ENCODE measurements around the gene CUBN. TPM values are rescaled to one million over a fixed set of nuclear protein-coding genes. Genes with fewer than 3 reads are reported as not detected.

The CUBN gene
- total and polyA plus RNA-seq, 9 of the 15 experiments (the other 6 are each of a cell fraction or from before 2014, with no cell fraction given) = 0.04 to 0.33 (median 0.09) TPM

GRCh38 chr10:16776896-16777295, 352.7 kb downstream of the CUBN start:
- Histone ChIP-seq H4K20me1 (replicated peaks; ENCODE audit: control insufficient read depth, insufficient read depth, low read length) (no peaks in the 10 kb centered on the region), H3K4me2 (ENCODE audit: insufficient read depth, low read length) (no peak overlapping the region), H3K9ac (ENCODE audit: insufficient read depth in 1 of 2, low read depth in 2 of 2, low read length in 2 of 2) (no peak overlapping the region), H3K9me3 (replicated peaks; ENCODE audit: control insufficient read depth, insufficient read depth, low read depth, low read length) (no peaks in the 10 kb centered on the region), H2AFZ (ENCODE audit: low read depth, low read length) (no peak overlapping the region), H3K36me3 (ENCODE audit: control insufficient read depth, insufficient read depth, low read length) (no peaks in the 10 kb centered on the region), H3K27me3 (ENCODE audit: control insufficient read depth in 2 of 2, insufficient read depth in 2 of 2, low read length in 2 of 2) (no peaks in the 10 kb centered on the region), H3K4me3 (no peak overlapping the region), H3K4me1 (replicated peaks in 1 of 2; ENCODE audit: control insufficient read depth in 2 of 2, insufficient read depth in 2 of 2, low read length in 2 of 2) (no peaks in the 10 kb centered on the region), H3K9me1 (ENCODE audit: control insufficient read depth, insufficient read depth, low read length) (no peaks in the 10 kb centered on the region), H3K27ac (ENCODE audit: extremely low read depth, low read depth, low read length) (no peak overlapping the region), H3K79me2 (ENCODE audit: control insufficient read depth, insufficient read depth, low read length) (no peaks in the 10 kb centered on the region)
- intact Hi-C loops (cut with micrococcal nuclease) (loop anchor here (1.0 to 10.0 kb wide), 4 partner anchors 230 to 874 kb away; no protein-coding TSS in a partner anchor), in situ Hi-C loops (cut with MboI) (loop anchor here (25.0 kb wide), 1 partner anchor 1340 kb away; no protein-coding TSS in a partner anchor)
- POLR2A ChIA-PET = no interaction called here
- WGBS (ENCODE audit: insufficient coverage, low coverage, missing lambda C conversion rate) = 27% methylated on average over 3 of the region's 3 CpGs
- ATAC-seq (no peak), DNase-seq (ENCODE audit: extremely low read depth in 1 of 4, low spot score in 3 of 4) (no peak), FAIRE-seq (no peak)
- no TSS peak for BruUV-seq (replicated peaks)
- no peak for TF ChIP-seq ATF1 (CRISPR knock-in tag; IDR thresholded peaks at IDR 0.05)
- no peak for TF ChIP-seq ATF1 (tag; IDR thresholded peaks at IDR 0.05)
- no peak for TF ChIP-seq RBM15 (IDR thresholded peaks at IDR 0.05; ENCODE audit: insufficient read depth, low read length)
- no peak for TF ChIP-seq POLR2A (conservative IDR thresholded peaks at IDR 0.05)
- CTCF ChIA-PET (ENCODE audit: low intra/inter-chr PET ratio) = interaction anchor here (2.0 kb wide), 1 partner anchor 898 kb away, joined by 8 read pairs; no protein-coding TSS in a partner anchor

Small RNA genes lying within 50 kb of the gene (small RNA-seq; reads per million reads assigned to genes)
- gene AC067747.1 = not detected

Other genes starting within 250 kb of the CUBN start
- 5.6 and 6.9 TPM in 2 replicates for gene TRDMT1, start 71.9 kb upstream of the CUBN start, total RNA-seq (2014; rRNA removed)
- 10.5 and 10.7 TPM in 2 replicates for gene TRDMT1, start 71.9 kb upstream of the CUBN start, total RNA-seq (2014; rRNA removed; fragmentation: Illumina TruSeq; extraction: Trizol)
- 5.6 and 7.0 TPM in 2 replicates for gene TRDMT1, start 71.9 kb upstream of the CUBN start, total RNA-seq (2015; rRNA removed; fragmentation: Illumina TruSeq; extraction: Trizol)
- gene TRDMT1, start 71.9 kb upstream of the CUBN start, total RNA-seq (2021) = 9.1 and 10.2 TPM in 2 replicates
- 6.9 and 12.6 TPM in 2 replicates for gene TRDMT1, start 71.9 kb upstream of the CUBN start, polyA plus RNA-seq (2011; rRNA removed)
- 6.5 and 9.6 TPM in 2 replicates for gene TRDMT1, start 71.9 kb upstream of the CUBN start, polyA plus RNA-seq (2014; fragmentation: Illumina TruSeq; extraction: Trizol)
- gene TRDMT1, start 71.9 kb upstream of the CUBN start, polyA plus RNA-seq (2014; fragmentation: Nextera tagmentation; extraction: Ambion mirVana) = 1 to 10 TPM; 8.7 to 9.3 TPM
- 5.4 and 6.2 TPM in 2 replicates for gene TRDMT1, start 71.9 kb upstream of the CUBN start, polyA plus RNA-seq (2014; rRNA removed)
- 604 and 655 TPM in 2 replicates for gene VIM, start 98.4 kb upstream of the CUBN start, total RNA-seq (2014; rRNA removed)
- gene VIM, start 98.4 kb upstream of the CUBN start, total RNA-seq (2014; rRNA removed; fragmentation: Illumina TruSeq; extraction: Trizol) = 264 and 301 TPM in 2 replicates
- gene VIM, start 98.4 kb upstream of the CUBN start, total RNA-seq (2015; rRNA removed; fragmentation: Illumina TruSeq; extraction: Trizol) = 441 and 490 TPM in 2 replicates
- 571 and 621 TPM in 2 replicates for gene VIM, start 98.4 kb upstream of the CUBN start, total RNA-seq (2021)
- 300 and 518 TPM in 2 replicates for gene VIM, start 98.4 kb upstream of the CUBN start, polyA plus RNA-seq (2011; rRNA removed)
- 458 and 481 TPM in 2 replicates for gene VIM, start 98.4 kb upstream of the CUBN start, polyA plus RNA-seq (2014; fragmentation: Illumina TruSeq; extraction: Trizol)
- 100 to 1,000 TPM in 1 of 2 experiments, 10 to 100 TPM in 1; 86.0 to 123 TPM for gene VIM, start 98.4 kb upstream of the CUBN start, polyA plus RNA-seq (2014; fragmentation: Nextera tagmentation; extraction: Ambion mirVana)
- gene VIM, start 98.4 kb upstream of the CUBN start, polyA plus RNA-seq (2014; rRNA removed) = 275 and 383 TPM in 2 replicates

Data from K562 (cell line).